Measurements from ENCODE around the gene SRSF4.

- TF ChIP-seq FOXM1 (IDR thresholded peaks at IDR 0.05; ENCODE audit: borderline replicate concordance) (no peak), ZNF384 (IDR thresholded peaks at IDR 0.05) (no peak), BHLHE40 (IDR thresholded peaks at IDR 0.05; ENCODE audit: borderline replicate concordance) (no peak), SP1 (IDR thresholded peaks at IDR 0.05) (no peak), ELF4 (IDR thresholded peaks at IDR 0.05) (no peak), TARDBP (IDR thresholded peaks at IDR 0.05) (no peak), NFRKB (IDR thresholded peaks at IDR 0.05) (no peak), ARNT (IDR thresholded peaks at IDR 0.05) (no peak), SUZ12 (IDR thresholded peaks at IDR 0.05) (no peak), HDGF (IDR thresholded peaks at IDR 0.05; ENCODE audit: borderline replicate concordance) (no peak), LEF1 (IDR thresholded peaks at IDR 0.05; ENCODE audit: borderline replicate concordance) (no peak)
- TF ChIP-seq, protein P1, sequence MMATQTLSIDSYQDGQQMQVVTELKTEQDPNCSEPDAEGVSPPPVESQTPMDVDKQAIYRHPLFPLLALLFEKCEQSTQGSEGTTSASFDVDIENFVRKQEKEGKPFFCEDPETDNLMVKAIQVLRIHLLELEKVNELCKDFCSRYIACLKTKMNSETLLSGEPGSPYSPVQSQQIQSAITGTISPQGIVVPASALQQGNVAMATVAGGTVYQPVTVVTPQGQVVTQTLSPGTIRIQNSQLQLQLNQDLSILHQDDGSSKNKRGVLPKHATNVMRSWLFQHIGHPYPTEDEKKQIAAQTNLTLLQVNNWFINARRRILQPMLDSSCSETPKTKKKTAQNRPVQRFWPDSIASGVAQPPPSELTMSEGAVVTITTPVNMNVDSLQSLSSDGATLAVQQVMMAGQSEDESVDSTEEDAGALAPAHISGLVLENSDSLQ (IDR thresholded peaks at IDR 0.05), result no peak
These were observed 41.8 kb upstream of the SRSF4 start for GRCh38 chr1:29223521-29223920.
